GM23248 (cell line): ENCODE results near the gene C16orf92.

Source experiments
- EZH2 ChIP-seq: fragments of 200-600 bp; sonication (generic); IDR thresholded peaks from 2 replicates; pipeline ENCODE4 v1.6.1; 2018; ENCODE audit warnings: antibody characterized with exemption, mild to moderate bottlenecking; ENCODE audit not compliant: insufficient read depth, poor library complexity, severe bottlenecking
- EZH2phosphoT487 ChIP-seq: fragments of 200-600 bp; sonication (generic); IDR thresholded peaks from 2 replicates; pipeline ENCODE4 v1.6.1; 2018; ENCODE audit warnings: antibody characterized with exemption, moderate library complexity, mild to moderate bottlenecking, low read depth; ENCODE audit not compliant: insufficient read depth

DNA sequence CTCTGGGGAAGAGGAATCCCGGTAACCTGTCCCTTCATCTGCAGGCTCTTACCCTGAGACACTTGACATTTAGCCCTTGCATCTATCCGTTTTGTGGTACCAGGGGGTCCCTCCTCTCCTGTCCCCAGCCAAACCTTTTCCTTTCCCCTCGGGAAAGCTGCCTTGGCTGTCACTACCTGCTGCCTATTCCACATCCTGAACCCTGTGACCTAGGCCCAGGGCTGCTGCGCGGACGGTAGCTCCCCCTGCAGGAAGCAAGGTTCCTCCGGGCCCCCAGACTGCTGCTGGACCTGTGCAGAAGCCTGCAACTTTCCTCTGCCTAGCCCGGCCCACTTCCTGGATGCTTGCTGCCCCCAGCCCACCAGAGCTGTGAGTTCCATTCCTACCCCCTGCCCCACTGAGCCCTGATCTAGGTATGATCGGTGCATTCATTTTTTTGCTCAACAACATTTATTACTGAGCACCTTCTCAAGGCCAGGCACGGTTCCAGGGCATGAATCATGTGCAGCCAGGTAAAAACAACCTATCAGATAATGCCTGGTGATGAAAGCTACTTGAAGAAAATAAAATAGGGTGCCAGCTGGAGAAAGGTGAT lies 32.1 kb downstream of the C16orf92 start:
- TF ChIP-seq EZH2 (no peak), EZH2phosphoT487 (no peak)
